ENCODE results near the gene CHL1. TPM values are rescaled to one million over a fixed set of nuclear protein-coding genes. Genes with fewer than 3 reads are reported as not detected.

CHL1 gene
- total RNA-seq, 1 donor from 2014 or later = 7.4 TPM

- intact Hi-C loops (cut with micrococcal nuclease) = loop anchor here (5.0 to 10.0 kb wide), 2 partner anchors 221 to 674 kb away; no protein-coding TSS in a partner anchor
- ChIA-PET CTCF (no interaction called here), POLR2A (no interaction called here)
- Mint-ChIP-seq H3K4me1 (no peaks in the 10 kb centered on the region), H3K36me3 (ENCODE audit: low read depth) (no peaks in the 10 kb centered on the region), H3K9me3 (no peaks in the 10 kb centered on the region), H3K27me3 (no peaks in the 10 kb centered on the region), H3K4me3 (no peak overlapping the region), H3K27ac (no peak overlapping the region)
- DNase-seq (no peak), ATAC-seq (ENCODE audit: low read depth) (no peak)
- TF ChIP-seq, protein P1, sequence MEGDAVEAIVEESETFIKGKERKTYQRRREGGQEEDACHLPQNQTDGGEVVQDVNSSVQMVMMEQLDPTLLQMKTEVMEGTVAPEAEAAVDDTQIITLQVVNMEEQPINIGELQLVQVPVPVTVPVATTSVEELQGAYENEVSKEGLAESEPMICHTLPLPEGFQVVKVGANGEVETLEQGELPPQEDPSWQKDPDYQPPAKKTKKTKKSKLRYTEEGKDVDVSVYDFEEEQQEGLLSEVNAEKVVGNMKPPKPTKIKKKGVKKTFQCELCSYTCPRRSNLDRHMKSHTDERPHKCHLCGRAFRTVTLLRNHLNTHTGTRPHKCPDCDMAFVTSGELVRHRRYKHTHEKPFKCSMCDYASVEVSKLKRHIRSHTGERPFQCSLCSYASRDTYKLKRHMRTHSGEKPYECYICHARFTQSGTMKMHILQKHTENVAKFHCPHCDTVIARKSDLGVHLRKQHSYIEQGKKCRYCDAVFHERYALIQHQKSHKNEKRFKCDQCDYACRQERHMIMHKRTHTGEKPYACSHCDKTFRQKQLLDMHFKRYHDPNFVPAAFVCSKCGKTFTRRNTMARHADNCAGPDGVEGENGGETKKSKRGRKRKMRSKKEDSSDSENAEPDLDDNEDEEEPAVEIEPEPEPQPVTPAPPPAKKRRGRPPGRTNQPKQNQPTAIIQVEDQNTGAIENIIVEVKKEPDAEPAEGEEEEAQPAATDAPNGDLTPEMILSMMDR (IDR thresholded peaks at IDR 0.05) = no peak
These were observed 214.7 kb downstream of the CHL1 start for GRCh38 chr3:411226-411625.

DNA sequence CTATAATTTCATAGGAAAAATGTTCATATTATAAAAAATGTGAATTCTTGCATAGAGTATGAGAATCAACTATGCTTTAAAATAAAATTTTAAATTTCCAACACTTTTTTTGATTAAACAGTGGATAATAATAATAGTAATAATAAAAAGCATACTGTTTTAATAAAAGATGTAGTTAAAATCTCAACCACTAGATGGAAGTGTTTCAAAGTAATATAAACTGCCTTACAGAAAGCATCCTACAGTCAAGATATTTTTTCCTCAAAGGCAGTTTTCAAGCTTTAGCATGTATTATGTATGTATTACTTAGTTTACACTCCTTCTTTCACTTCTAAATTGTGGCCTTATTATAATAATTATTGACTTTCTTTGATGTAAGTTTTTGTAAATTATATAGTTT, 217.5 kb downstream of the CHL1 start:
- no peaks in the 10 kb centered on the region for H3K9me3 Mint-ChIP-seq
- TF ChIP-seq, protein P1 (IDR thresholded peaks at IDR 0.05) = no peak
- DNase-seq = no peak
- POLR2A ChIA-PET = interaction anchor here (0.6 kb wide), 1 partner anchor 372 kb away, joined by 3 read pairs; no protein-coding TSS in a partner anchor
- no peaks in the 10 kb centered on the region for H3K27me3 Mint-ChIP-seq
- intact Hi-C loops (cut with micrococcal nuclease) = loop anchor here (5.0 to 10.0 kb wide), 2 partner anchors 218 to 671 kb away; no protein-coding TSS in a partner anchor
- H3K4me3 Mint-ChIP-seq = no peak overlapping the region
- ATAC-seq (ENCODE audit: low read depth) = no peak
- no peaks in the 10 kb centered on the region for H3K36me3 Mint-ChIP-seq (ENCODE audit: low read depth)
- CTCF ChIA-PET = no interaction called here
- H3K4me1 Mint-ChIP-seq = no peaks in the 10 kb centered on the region
- H3K27ac Mint-ChIP-seq = no peak overlapping the region

- H3K4me1 Mint-ChIP-seq = no peaks in the 10 kb centered on the region
- no peak overlapping the region for H3K4me3 Mint-ChIP-seq
- ChIA-PET CTCF (no interaction called here), POLR2A (no interaction called here)
- no peak for DNase-seq
- ATAC-seq (ENCODE audit: low read depth) = no peak
- intact Hi-C loops (cut with micrococcal nuclease) = loop anchor here (10.0 kb wide), 1 partner anchor 666 kb away; no protein-coding TSS in a partner anchor
- TF ChIP-seq, protein P1 (IDR thresholded peaks at IDR 0.05) = no peak
- no peak overlapping the region for H3K27ac Mint-ChIP-seq
- no peaks in the 10 kb centered on the region for H3K9me3 Mint-ChIP-seq
- no peaks in the 10 kb centered on the region for H3K27me3 Mint-ChIP-seq
- H3K36me3 Mint-ChIP-seq (ENCODE audit: low read depth) = no peaks in the 10 kb centered on the region
These were observed 221.8 kb downstream of the CHL1 start for GRCh38 chr3:418239-418929.

GRCh38 chr3:420584-420983, 224.0 kb downstream of the CHL1 start:
- no peak for ATAC-seq (ENCODE audit: low read depth)
- no peak overlapping the region for H3K4me3 Mint-ChIP-seq
- DNase-seq = no peak
- CTCF ChIA-PET = no interaction called here
- intact Hi-C loops (cut with micrococcal nuclease) = no loop called here
- H3K4me1 Mint-ChIP-seq = no peaks in the 10 kb centered on the region
- no peaks in the 10 kb centered on the region for H3K9me3 Mint-ChIP-seq
- TF ChIP-seq, protein P1 (IDR thresholded peaks at IDR 0.05) = no peak
- POLR2A ChIA-PET = no interaction called here
- no peaks in the 10 kb centered on the region for H3K27me3 Mint-ChIP-seq
- H3K36me3 Mint-ChIP-seq (ENCODE audit: low read depth) = no peaks in the 10 kb centered on the region
- no peak overlapping the region for H3K27ac Mint-ChIP-seq

- Mint-ChIP-seq H3K4me1 (no peaks in the 10 kb centered on the region), H3K9me3 (no peaks in the 10 kb centered on the region), H3K36me3 (ENCODE audit: low read depth) (no peaks in the 10 kb centered on the region), H3K27ac (no peak overlapping the region), H3K27me3 (no peaks in the 10 kb centered on the region), H3K4me3 (no peak overlapping the region)
- ATAC-seq (ENCODE audit: low read depth) (no peak), DNase-seq (no peak)
- TF ChIP-seq, protein P1 (IDR thresholded peaks at IDR 0.05) = no peak
- intact Hi-C loops (cut with micrococcal nuclease) = no loop called here
- CTCF ChIA-PET = no interaction called here
- POLR2A ChIA-PET = no interaction called here
These were observed 228.5 kb downstream of the CHL1 start for GRCh38 chr3:425079-425478.

All from activated B cell treated with CpG ODN at 0.5 μM for 24 hours (primary cell).